Measurements from ENCODE around the gene FAR1. TPM values are rescaled to one million over a fixed set of nuclear protein-coding genes. Genes with fewer than 3 reads are reported as not detected.
"Not testable (repeated sequence)": the region's sequence is repeated elsewhere in the genome, so short reads cannot be mapped to it uniquely, and the experiment has no call there.

The FAR1 gene
- 64.9 TPM for polyA plus RNA-seq (2013, experiment 1 of 2; ENCODE audit: insufficient read length)
- polyA plus RNA-seq (2013, experiment 2 of 2; ENCODE audit: insufficient read length) = 55.2 TPM

- DNase-seq = peak; percentile 99
Observed at GRCh38 chr11:13668102-13668956, at the start of gene FAR1. Gene FAR1, plus strand, starts transcription at chr11:13668668. Its CDS starts 26,098 bp downstream, at chr11:13694766.

- no peak for DNase-seq
Observed at GRCh38 chr11:13620063-13620462, 48.4 kb upstream of the FAR1 start.

- DNase-seq = not testable (repeated sequence)
Observed at GRCh38 chr11:13626818-13627217, 41.6 kb upstream of the FAR1 start.

- DNase-seq = not testable (repeated sequence)
Observed at GRCh38 chr11:13628634-13629033, 39.8 kb upstream of the FAR1 start.

- DNase-seq = no peak
Observed at GRCh38 chr11:13629779-13630178, 38.7 kb upstream of the FAR1 start.

- no peak for DNase-seq
Observed at GRCh38 chr11:13635290-13635689, 33.2 kb upstream of the FAR1 start.

GRCh38 chr11:13635804-13636203 is 32.7 kb upstream of the FAR1 start:
- no peak for DNase-seq

- no peak for DNase-seq
Observed at GRCh38 chr11:13637125-13638069, 31.1 kb upstream of the FAR1 start.

GRCh38 chr11:13638422-13638821 is 30.0 kb upstream of the FAR1 start:
- DNase-seq = no peak

GRCh38 chr11:13644997-13645687 is 23.3 kb upstream of the FAR1 start:
- DNase-seq = no peak

- no peak for DNase-seq
Observed at GRCh38 chr11:13647391-13647790, 21.1 kb upstream of the FAR1 start.

GRCh38 chr11:13649619-13650018 is 18.8 kb upstream of the FAR1 start:
- DNase-seq = no peak

GRCh38 chr11:13651515-13651914 is 17.0 kb upstream of the FAR1 start:
- not testable (repeated sequence) for DNase-seq

- no peak for DNase-seq
Observed at GRCh38 chr11:13661074-13661623, 7.3 kb upstream of the FAR1 start.

GRCh38 chr11:13663631-13664071 is 4.8 kb upstream of the FAR1 start:
- no peak for DNase-seq

- no peak for DNase-seq
Observed at GRCh38 chr11:13664351-13664750, 4.1 kb upstream of the FAR1 start.

- no peak for DNase-seq
Observed at GRCh38 chr11:13666708-13667107, 1.8 kb upstream of the FAR1 start.

- DNase-seq = peak; percentile 14
Observed at GRCh38 chr11:13667245-13667644, 1.2 kb upstream of the FAR1 start.

- DNase-seq = no peak
Observed at GRCh38 chr11:13667795-13668101, 720 bp upstream of the FAR1 start.

GRCh38 chr11:13668957-13669521 is 571 bp downstream of the FAR1 start:
- peak; percentile 8 for DNase-seq

GRCh38 chr11:13669544-13670488 is 1.3 kb downstream of the FAR1 start:
- DNase-seq = peak; percentile 7
